ENCODE data around the gene SECTM1. TPM values are rescaled to one million over a fixed set of nuclear protein-coding genes. Genes with fewer than 3 reads are reported as not detected.

SECTM1 gene
- total RNA-seq, 1 donor from 2014 or later = not detected

DNA sequence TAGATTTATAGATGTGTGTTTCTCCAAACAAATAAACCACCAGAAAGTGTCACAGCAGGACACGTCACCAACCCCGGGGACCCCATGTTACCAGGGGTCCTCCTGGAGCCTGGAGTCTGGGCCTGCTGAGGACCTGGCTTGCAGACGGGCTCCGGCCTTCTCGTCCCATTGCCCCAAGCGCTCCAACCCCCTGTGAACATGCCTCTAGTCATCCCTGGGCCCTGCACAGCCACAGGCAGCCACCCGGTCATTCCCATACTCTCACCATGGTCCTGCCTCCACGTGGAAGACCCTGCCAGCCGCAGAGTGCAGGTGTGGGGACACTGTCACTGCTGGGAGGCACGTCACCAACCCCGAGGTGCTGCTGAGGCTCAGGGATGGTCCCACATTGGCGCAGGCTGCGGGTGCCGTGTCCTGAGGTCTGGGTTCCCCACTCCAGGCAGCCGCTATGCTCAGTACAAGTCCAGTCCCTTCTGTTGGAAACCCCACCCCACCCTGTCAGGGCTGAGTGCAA is 4.5 kb downstream of the SECTM1 start:
- no peak for TF ChIP-seq CTCF (IDR thresholded peaks at IDR 0.05)
- no peak for TF ChIP-seq EZH2 (IDR thresholded peaks at IDR 0.05)
- no peak for TF ChIP-seq EZH2phosphoT487 (IDR thresholded peaks at IDR 0.05)
- H3K27ac Mint-ChIP-seq = no peak overlapping the region

DNA sequence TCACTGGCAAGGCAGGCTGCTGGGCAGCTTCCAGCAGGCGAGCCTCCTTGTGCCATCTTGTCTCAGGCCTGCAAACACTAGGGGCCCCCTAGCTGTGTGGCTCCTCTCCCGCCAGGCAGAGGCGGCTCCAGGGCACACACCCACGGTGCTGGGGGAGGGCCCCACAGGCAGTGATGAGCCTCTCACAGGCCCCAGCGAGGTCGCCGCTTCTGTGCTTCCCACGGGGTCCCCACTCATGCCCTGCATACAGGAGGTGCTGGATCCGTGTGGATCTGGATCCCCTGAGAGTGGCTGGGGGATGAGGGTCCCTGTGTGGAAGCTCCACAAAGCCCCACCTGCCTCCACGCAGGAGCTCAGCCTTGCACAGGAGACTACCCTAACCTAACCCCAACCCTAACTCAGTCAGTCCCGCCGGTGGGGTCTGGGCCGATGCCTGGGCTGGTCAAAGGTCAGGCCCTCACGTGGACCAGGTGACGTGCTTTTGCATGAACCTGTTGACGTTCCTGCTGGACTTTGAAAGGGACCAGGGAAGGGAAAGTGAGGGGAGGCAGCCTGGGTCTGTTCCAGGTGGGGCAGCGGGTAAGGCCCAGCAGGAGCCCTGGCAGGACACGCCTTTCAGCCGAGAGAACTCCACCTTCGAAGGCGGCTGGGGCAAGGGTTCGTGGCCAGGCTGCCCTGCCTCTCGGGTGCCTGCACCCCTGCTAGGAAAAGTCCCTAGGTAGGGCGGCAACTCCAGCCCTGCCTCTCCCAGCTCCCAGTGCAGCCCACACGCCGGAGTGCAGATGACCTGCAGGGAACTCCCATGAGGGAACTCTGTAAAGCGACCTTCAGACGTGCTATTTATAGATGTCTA is 5.2 kb downstream of the SECTM1 start:
- H3K27ac Mint-ChIP-seq = no peak overlapping the region
- peaks cover 16% of the 10 kb centered on the region for H3K27me3 Mint-ChIP-seq (ENCODE audit: insufficient read depth, low read depth)
- Histone ChIP-seq H3F3A (ENCODE audit: low read depth) (no peaks in the 10 kb centered on the region), H3K9ac (no peak overlapping the region), H4K20me1 (ENCODE audit: low read depth) (no peaks in the 10 kb centered on the region), H3K27me3 (peaks cover 57% of the 10 kb centered on the region), H3K36me3 (no peaks in the 10 kb centered on the region), H3K4me2 (peak overlapping the region; percentile 31), H2AFZ (replicated peaks) (no peak overlapping the region), H3K79me2 (ENCODE audit: low read depth) (no peaks in the 10 kb centered on the region), H3K4me1 (peaks cover 22% of the 10 kb centered on the region), H3K27ac (no peak overlapping the region), H3K4me3 (no peak overlapping the region), H3K9me3 (ENCODE audit: low read depth) (no peaks in the 10 kb centered on the region)
- H3K4me1 Mint-ChIP-seq = peaks cover 23% of the 10 kb centered on the region
- peak overlapping the region; percentile 60 for H3K4me3 Mint-ChIP-seq
- DNase-seq (ENCODE audit: low spot score) = no peak
- TF ChIP-seq EZH2phosphoT487 (IDR thresholded peaks at IDR 0.05) (no peak), EZH2 (IDR thresholded peaks at IDR 0.05) (no peak), CTCF (IDR thresholded peaks at IDR 0.05) (no peak)
- no peaks in the 10 kb centered on the region for H3K36me3 Mint-ChIP-seq
- H3K9me3 Mint-ChIP-seq = no peaks in the 10 kb centered on the region

More for the DNA sequence above, 4.5 kb downstream of the SECTM1 start:
- Mint-ChIP-seq H3K36me3 (no peaks in the 10 kb centered on the region), H3K27me3 (ENCODE audit: insufficient read depth, low read depth) (peaks cover 17% of the 10 kb centered on the region), H3K9me3 (no peaks in the 10 kb centered on the region), H3K4me1 (peaks cover 23% of the 10 kb centered on the region), H3K4me3 (no peak overlapping the region)
- Histone ChIP-seq H3K4me2 (no peak overlapping the region), H3K9me3 (ENCODE audit: low read depth) (no peaks in the 10 kb centered on the region), H3K9ac (no peak overlapping the region), H3K4me1 (peaks cover 29% of the 10 kb centered on the region), H3K27ac (no peak overlapping the region), H3K36me3 (no peaks in the 10 kb centered on the region), H3K79me2 (ENCODE audit: low read depth) (no peaks in the 10 kb centered on the region), H2AFZ (replicated peaks) (no peak overlapping the region), H3F3A (ENCODE audit: low read depth) (no peaks in the 10 kb centered on the region), H3K27me3 (peaks cover 63% of the 10 kb centered on the region), H4K20me1 (ENCODE audit: low read depth) (no peaks in the 10 kb centered on the region), H3K4me3 (no peak overlapping the region)
- DNase-seq (ENCODE audit: low spot score) = no peak

DNA sequence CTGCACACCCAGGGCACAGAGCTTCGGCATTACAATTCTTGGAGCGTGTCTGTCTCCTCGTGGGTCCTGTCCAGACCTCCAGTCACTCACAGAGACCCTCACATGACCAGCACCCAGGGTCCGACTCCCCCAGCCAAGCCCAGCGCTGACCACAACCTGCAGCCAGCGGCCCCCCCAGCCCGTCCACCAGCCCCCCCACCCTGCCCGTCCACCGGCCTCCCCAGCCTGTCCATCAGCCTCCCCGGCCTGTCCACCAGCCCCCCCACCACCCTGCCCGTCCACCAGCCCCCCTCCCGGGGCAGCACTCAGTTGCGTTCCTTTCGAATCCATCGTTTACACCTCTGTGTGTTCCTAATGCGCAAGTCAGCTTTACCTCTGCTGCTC is 5.8 kb downstream of the SECTM1 start:
- Histone ChIP-seq H3K27me3 (peaks cover 50% of the 10 kb centered on the region), H3K9ac (no peak overlapping the region), H3K4me3 (no peak overlapping the region), H2AFZ (replicated peaks) (peak overlapping the region; percentile 58), H3K4me1 (peaks cover 16% of the 10 kb centered on the region), H3K4me2 (peak overlapping the region; percentile 31), H3K79me2 (ENCODE audit: low read depth) (no peaks in the 10 kb centered on the region), H3K9me3 (ENCODE audit: low read depth) (no peaks in the 10 kb centered on the region), H3K27ac (no peak overlapping the region), H3F3A (ENCODE audit: low read depth) (no peaks in the 10 kb centered on the region), H3K36me3 (no peaks in the 10 kb centered on the region), H4K20me1 (ENCODE audit: low read depth) (no peaks in the 10 kb centered on the region)
- no peaks in the 10 kb centered on the region for H3K36me3 Mint-ChIP-seq
- H3K9me3 Mint-ChIP-seq = no peaks in the 10 kb centered on the region
- no peak for DNase-seq (ENCODE audit: low spot score)
- peaks cover 20% of the 10 kb centered on the region for H3K4me1 Mint-ChIP-seq
- TF ChIP-seq EZH2phosphoT487 (IDR thresholded peaks at IDR 0.05) (no peak), EZH2 (IDR thresholded peaks at IDR 0.05) (no peak), CTCF (IDR thresholded peaks at IDR 0.05) (no peak)
- H3K4me3 Mint-ChIP-seq = peak overlapping the region; percentile 60
- peak overlapping the region; percentile 79 for H3K27ac Mint-ChIP-seq
- H3K27me3 Mint-ChIP-seq (ENCODE audit: insufficient read depth, low read depth) = peaks cover 12% of the 10 kb centered on the region

All from neural progenitor cell (in vitro differentiated cells).